ENCODE results near the gene HMX1.

The HMX1 gene

GRCh38 chr4:8867624-8868320, 3.9 kb downstream of the HMX1 start:
- no peak for DNase-seq

DNA sequence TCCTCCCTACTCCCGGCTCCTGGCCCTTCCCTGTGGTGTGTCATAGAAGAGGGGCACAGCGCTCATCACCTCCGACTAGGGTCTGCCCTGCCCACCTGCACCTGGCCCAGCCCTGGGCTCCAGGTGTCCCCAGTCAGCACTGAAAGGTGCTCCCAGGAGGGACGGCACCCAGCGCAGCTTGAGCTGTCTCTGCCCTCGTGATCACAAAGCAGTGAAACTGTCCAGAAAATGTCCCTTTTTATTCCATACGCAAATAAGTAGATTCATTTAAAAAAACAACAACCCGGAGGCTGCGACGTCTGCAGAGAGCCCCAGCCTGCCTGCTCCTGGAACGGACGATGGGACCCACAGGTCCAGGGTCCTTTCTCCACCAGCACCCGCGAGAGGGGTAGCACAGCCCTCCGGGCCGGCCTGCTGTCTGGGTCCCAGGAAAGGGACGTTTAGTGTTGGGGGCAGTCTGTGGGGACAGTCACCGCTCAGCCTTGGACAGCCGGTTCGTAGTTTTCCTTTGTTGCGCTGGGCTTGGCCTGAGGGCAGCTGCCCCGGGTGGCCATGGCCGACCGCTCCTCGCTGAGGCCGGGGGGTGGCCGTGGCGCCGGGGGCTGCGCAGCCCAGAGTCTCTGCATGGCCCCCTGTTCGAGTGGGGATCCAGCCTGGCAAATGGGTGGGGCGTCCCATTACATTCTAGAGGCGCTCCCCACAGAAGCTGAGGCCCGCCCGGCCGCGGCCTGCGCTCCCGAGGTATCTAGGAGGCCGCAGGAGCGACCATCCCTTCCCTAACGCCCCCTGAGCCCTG, 4.6 kb downstream of the HMX1 start:
- DNase-seq = no peak

DNA sequence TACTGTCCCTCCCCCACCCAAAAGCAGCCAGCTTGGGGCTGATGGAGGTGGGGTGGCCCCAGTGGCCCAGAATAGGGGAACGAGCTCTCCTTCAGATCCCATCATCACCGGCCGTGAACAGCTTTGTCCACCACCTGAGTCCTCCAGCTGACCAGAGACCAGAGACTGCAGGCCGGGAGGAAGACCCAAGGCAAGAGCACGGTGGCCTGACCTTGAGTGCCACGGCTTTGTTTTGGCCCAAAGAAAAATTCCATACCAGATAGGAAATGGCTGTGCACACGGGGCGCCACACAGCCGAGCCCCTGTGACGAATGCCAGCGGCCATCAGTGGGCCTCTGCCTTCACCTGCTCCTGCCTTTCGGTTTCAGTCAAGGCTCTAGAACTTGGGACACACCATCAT, 5.2 kb downstream of the HMX1 start:
- DNase-seq = no peak

DNA sequence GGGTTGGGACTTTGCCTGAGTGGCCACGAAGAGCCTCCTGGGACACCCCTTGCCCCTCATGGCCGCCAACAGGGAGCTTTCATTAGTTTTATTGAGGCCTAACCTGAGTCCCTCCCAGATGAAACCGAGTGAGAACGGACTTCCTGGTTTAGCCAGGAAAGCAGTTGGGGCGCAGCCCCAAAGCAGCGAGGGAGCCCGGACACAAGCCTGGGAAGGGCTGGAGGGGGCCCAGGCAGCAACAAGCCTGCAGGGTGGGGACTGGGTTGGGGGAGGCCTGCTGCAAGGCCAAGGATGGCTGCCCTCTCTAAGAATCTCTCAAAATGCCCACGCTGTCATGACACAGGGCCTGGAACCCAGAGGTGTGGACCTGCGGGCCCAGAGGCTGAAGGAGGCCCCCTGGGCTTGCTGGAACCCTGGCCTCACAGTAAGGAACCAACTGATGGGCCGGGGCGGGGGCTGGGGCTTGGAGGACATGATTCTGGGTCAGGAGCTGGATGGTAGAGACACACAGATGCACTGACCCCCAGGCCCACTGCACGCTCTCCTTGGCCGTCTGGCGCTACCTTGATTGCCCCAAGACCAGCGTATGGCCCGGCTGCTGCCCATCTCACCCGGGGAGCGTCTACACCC, 5.8 kb downstream of the HMX1 start:
- DNase-seq = no peak

DNA sequence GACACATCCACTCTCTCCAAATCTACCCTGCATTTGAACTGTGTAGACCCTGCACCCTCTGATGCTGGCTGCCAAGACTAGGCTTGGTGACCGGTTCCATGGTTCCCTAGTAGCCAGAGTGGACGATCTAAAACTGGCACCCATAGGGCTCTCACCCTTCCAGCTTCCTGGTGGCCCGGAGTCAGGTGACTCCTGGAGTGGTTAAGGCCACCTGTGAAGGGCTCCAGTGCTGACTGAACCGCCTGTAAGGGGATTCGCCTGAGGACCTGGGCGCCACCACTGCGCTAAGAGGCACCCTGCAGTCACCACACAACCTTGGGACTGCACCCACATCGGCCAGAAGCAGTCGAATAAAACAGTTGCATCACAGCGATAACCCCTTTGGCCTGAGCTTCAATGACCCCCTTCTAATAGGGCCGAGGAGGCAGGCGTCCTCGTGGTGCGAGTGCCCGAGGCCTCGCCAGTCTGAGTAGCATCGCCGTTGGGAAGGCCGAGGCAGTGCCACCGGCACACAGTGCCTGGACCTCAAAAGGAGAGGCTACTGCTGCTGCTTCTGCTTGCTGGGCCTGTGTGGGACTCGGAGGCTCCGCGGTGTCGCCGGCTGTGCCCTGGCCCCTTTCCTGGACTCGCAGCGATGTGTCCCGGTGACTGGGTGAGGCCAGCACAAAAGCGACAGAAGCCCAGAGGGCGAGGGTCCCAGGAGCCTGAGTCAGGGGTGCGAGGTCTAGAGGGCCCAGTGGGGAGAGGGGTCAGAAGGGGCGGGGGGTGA, 6.5 kb downstream of the HMX1 start:
- DNase-seq = no peak

GRCh38 chr4:8863686-8864682, 7.7 kb downstream of the HMX1 start:
- no peak for DNase-seq

- DNase-seq = no peak
Observed at GRCh38 chr4:8862800-8863685, 8.6 kb downstream of the HMX1 start.

DNA sequence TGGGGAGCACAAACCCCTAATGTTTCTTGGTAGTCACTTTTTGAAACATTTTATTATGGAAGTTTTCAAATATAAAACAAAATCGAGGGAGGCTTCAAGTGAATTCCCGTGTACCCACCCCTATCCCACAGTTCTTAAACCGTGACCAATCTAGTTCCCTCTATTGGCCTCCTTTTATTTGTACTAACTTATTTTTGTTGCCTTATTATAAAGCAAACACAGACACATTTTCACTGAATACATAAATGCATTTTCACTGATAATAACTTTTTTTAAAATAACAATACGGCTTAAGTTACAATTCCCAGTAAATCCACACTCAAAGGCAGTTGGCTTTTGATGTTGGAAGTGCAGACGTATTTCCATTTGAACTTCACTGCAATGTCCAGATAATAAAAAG, 9.3 kb downstream of the HMX1 start:
- no peak for DNase-seq

DNA sequence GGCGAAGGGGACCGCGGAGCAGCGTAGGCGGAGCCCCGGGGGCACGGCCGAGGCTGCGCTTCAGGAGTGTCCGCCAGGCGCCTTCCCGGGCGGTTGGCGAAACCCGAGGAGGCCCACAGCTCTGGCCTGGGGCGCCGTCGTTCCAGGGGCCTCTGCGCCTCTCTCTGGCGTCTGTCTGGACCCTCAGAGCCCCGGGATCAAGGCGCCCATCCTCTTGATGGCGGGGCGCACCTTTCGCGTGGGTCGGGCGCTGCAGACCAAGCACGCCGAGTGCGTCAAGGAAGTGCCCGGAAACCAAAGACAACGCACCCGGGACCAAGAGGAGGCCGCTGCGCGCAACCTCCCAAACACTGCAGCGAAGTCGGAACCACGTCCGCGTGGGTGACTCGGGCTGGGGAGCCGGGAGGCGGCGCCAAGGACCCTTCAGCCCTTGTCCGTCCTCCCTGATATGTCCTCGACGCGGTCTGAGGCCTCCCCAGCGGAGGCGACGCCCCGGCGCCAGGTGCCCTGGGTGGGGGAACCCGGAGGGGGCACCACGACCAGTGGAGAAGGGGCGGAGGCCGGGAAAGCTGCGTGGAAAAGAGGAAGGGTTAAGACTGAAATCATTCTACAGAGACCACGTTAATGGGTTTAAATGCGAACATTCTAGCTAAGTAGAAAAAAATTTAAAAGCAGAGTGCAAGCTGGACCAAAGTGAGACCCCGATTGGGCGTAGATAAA, 9.9 kb downstream of the HMX1 start:
- DNase-seq = no peak

- no peak for DNase-seq
Observed at GRCh38 chr4:8860892-8861575, 10.6 kb downstream of the HMX1 start.

- no peak for DNase-seq
Observed at GRCh38 chr4:8860096-8860891, 11.3 kb downstream of the HMX1 start.

- DNase-seq = no peak
Observed at GRCh38 chr4:8859550-8860095, 12.0 kb downstream of the HMX1 start.

DNA sequence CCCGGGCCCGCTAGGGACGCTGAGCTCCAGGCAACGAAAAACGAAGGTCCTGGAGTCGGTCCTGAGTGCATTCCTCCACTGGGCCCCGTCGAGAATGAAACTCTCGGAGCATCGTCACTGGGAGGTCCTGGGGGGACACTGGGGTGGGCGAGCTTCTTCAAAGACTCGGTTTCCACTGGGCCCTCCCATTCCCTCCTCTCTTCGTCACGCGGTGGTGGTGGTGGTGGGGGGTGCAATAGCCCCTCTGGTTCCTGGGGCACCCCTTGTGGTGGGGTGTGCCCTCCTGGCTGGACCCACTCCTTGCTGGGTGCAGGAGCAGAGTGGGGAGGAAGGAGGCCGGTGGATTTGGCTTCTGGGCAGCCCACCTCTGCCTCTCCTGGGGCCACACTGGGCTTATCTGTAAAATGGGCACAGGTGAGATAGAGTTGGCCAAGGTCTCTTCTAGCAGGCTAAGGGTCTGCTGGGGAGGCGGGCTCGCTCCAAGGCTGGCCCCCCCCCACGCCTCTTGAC, 12.9 kb downstream of the HMX1 start:
- no peak for DNase-seq

DNA sequence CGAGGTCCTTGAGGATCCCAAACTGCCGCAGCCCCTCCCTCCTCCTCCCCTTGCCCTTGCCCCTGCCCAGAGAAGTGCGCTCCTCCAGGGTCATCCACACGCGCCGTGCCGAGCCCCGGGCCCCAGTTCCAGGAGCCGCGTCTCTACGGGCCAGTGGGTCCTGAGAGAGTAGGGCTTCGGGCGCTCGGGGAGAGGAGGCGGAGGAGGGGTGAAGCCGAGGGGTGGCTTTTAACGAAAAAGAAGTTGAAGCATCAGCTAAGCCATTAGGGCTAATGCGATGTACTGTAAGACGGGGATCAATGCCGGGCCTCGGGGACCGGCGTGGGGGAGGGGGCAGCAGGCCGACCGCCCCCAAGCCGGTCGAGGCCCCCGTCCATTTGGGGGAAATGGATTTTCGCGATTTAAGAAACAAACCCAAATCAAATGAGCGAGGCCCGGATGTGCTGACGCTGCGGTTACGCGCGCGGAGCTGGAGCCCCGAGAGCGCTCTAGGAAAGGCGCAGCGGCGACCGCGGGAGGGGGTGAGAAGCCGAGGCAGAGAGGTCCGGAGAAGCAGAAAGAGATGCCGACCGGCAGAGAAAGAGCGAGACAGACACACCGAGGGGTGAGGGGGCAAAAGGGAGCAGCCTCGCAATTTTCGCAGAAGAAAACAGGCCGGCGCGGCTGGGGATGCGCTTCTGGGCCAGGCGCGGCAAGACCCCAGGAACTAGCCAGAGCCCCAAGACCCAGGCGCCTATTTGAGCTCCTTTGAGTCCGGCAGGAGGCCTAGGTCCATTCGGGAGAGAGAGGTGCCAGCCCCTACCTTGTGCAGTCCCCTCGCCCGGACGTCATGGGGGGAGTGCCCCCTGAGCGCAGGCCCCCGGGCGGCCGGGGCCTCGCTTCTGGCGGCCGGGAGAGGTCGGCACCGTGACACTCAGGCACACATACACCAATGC, 13.6 kb downstream of the HMX1 start:
- no peak for DNase-seq

GRCh38 chr4:8856835-8857621, 14.6 kb downstream of the HMX1 start:
- DNase-seq = no peak

DNA sequence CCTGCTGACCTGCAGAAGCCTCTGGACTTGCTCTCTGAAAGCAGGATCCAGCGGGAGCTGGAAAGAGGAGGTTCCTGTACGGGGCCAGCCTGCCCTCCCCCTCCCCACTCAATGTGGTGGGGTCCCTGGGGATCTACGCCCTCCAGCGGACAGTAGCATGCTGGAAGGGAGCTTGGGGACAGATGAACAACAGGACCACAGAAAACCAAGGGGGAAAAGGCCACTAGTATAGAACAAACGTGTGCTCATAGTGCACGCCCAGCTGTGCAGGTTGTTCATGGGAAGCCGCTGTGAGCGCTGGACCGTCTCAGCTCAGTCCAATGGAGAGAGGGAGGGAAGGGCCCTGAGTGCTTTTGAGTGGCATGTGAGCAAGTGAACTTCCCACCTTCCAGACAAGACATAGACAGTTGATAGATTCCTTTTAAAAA, 15.8 kb downstream of the HMX1 start:
- DNase-seq = no peak

Measured in stimulated activated CD4-positive, alpha-beta T cell treated with anti-CD3 and anti-CD28 coated beads, Interleukin-2, amount 100 ng/mL, for 24 hours (primary cell).